ENCODE data around the gene NPPA. TPM values are rescaled to one million over a fixed set of nuclear protein-coding genes. Genes with fewer than 3 reads are reported as not detected.

Gene NPPA
- total and polyA plus RNA-seq, 8 donors, result 0.48 to 7.2 (median 2.7) TPM; not detected in 3

- H3K36me3 ChIP-seq, result no peaks in the 10 kb centered on the region
- no peak overlapping the region for H3K27ac ChIP-seq
- peaks cover 0 to 53% (median 13%) of the 10 kb centered on the region in 3 donors for H3K27me3 ChIP-seq
- intact Hi-C loops (cut with DNase I; ENCODE audit: low total_unique reads), result no loop called here
- no peaks in the 10 kb centered on the region for H3K9me3 ChIP-seq
- DNase-seq, result no peak
- WGBS, 5 donors, result 68 to 74% (median 71%) methylated on average over 13 to 14 of the region's 14 CpGs
- H3K4me3 ChIP-seq, result no peak overlapping the region
- TF ChIP-seq POLR2AphosphoS5 (IDR thresholded peaks at IDR 0.05) (no peak), POLR2A (IDR thresholded peaks at IDR 0.05) (no peak), CTCF (IDR thresholded peaks at IDR 0.05) (no peak), EP300 (IDR thresholded peaks at IDR 0.05) (no peak)
- H3K4me1 ChIP-seq, result no peaks in the 10 kb centered on the region
Observed at GRCh38 chr1:11873395-11874257, 26.0 kb upstream of the NPPA start.

DNA sequence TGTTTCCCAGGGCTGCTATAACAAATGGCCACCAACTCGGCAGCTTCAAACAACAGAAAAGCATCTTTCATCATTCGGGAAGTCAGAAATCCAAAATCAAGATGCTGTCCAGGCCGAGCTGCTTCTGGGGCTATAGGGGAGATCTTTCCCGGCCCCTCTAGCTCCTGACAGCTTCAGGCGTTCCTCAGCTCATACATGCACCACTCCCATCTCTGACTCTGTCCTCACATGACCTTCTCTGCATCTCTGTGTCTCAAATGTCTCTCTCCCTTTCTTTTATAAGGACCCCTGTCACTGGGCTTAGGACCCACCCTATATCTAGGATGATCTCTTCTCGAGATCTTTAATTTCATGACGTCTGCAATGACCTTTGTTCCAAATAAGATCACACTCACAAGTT lies 25.0 kb upstream of the NPPA start:
- no peaks in the 10 kb centered on the region for H3K9me3 ChIP-seq
- peaks cover 0 to 42% (median 13%) of the 10 kb centered on the region in 3 donors for H3K27me3 ChIP-seq
- intact Hi-C loops (cut with DNase I; ENCODE audit: low total_unique reads), result no loop called here
- no peaks in the 10 kb centered on the region for H3K4me1 ChIP-seq
- WGBS, 5 donors, result 58 to 66% (median 60%) methylated on average over 7 of the region's 7 CpGs
- no peaks in the 10 kb centered on the region for H3K36me3 ChIP-seq
- no peak overlapping the region for H3K4me3 ChIP-seq
- H3K27ac ChIP-seq, result no peak overlapping the region
- DNase-seq, result no peak
- TF ChIP-seq POLR2A (IDR thresholded peaks at IDR 0.05) (no peak), CTCF (IDR thresholded peaks at IDR 0.05) (no peak), EP300 (IDR thresholded peaks at IDR 0.05) (no peak), POLR2AphosphoS5 (IDR thresholded peaks at IDR 0.05) (no peak)

DNA sequence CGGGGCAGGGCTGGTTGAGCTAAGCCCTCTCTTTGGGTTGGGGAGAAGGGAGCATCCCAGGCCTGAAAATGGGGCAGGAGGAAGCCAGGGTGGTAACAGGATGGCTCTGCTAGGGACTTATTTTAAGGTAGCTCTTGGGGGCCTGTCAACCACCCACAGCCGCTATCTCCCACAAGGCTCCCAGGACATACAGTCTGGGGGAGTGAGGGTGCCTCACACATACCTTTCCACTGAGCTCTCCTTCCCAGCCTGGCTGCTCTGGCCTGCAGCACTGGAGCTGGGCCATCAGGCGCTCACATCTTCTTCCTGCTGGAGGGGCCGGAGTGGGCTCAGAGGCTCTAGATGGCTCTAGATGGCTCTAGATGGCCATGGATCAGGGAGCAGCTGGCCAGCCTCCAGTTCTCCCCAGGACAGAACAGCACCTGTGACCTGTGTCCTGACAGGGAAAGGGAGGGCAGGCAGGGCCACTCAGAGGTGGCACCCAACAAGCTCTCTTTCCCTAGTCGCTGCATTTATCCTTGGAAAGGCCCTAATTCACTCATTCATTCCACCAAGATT lies 22.1 kb upstream of the NPPA start:
- no peaks in the 10 kb centered on the region for H3K36me3 ChIP-seq
- H3K27ac ChIP-seq, result no peak overlapping the region
- intact Hi-C loops (cut with DNase I; ENCODE audit: low total_unique reads), result no loop called here
- H3K9me3 ChIP-seq, result no peaks in the 10 kb centered on the region
- WGBS, 5 donors, result 77 to 87% (median 83%) methylated on average over 5 of the region's 5 CpGs
- DNase-seq, result no peak
- H3K4me1 ChIP-seq, result no peaks in the 10 kb centered on the region
- TF ChIP-seq EP300 (IDR thresholded peaks at IDR 0.05) (no peak), CTCF (IDR thresholded peaks at IDR 0.05) (no peak), POLR2A (IDR thresholded peaks at IDR 0.05) (no peak), POLR2AphosphoS5 (IDR thresholded peaks at IDR 0.05) (no peak)
- H3K4me3 ChIP-seq, result no peak overlapping the region
- H3K27me3 ChIP-seq, result peaks cover 0 to 29% (median 4%) of the 10 kb centered on the region in 3 donors

GRCh38 chr1:11869104-11869503 lies 21.5 kb upstream of the NPPA start:
- Histone ChIP-seq H3K9me3 (no peaks in the 10 kb centered on the region), H3K36me3 (no peaks in the 10 kb centered on the region), H3K4me1 (no peaks in the 10 kb centered on the region), H3K27me3 (peaks cover 0 to 34% (median 4%) of the 10 kb centered on the region in 3 donors), H3K4me3 (no peak overlapping the region), H3K27ac (no peak overlapping the region)
- intact Hi-C loops (cut with DNase I; ENCODE audit: low total_unique reads), result no loop called here
- WGBS, 5 donors, result 75 to 90% (median 80%) methylated on average over 3 of the region's 3 CpGs
- no peak for TF ChIP-seq POLR2AphosphoS5 (IDR thresholded peaks at IDR 0.05)
- no peak for TF ChIP-seq POLR2A (IDR thresholded peaks at IDR 0.05)
- no peak for TF ChIP-seq CTCF (IDR thresholded peaks at IDR 0.05)
- TF ChIP-seq EP300 (IDR thresholded peaks at IDR 0.05), result no peak
- DNase-seq, result no peak

Measured in stomach (tissue), 9 donors.